ENCODE measurements around the gene HSPA2. TPM values are rescaled to one million over a fixed set of nuclear protein-coding genes. Genes with fewer than 3 reads are reported as not detected.

The HSPA2 gene
- total RNA-seq (1 to 10 TPM; 1.5 to 1.9 TPM), total RNA-seq (0.31 to 17.3 (median 2.7) reads per million in 172 experiments)
- 0.35 TPM for polyA plus RNA-seq (2013, experiment 1 of 2)
- 3.0 TPM for polyA plus RNA-seq (2013, experiment 2 of 2)

- ATAC-seq (ENCODE audit: poor library complexity) (peak; percentile 84), DNase-seq (peak; percentile 85 to 98 (median 92))
- POLR2A ChIA-PET: interaction anchor here (0.5 to 5.3 kb wide), 15 partner anchors 9 to 898 kb away, joined by 3 to 67 read pairs (median 3); partner anchors contain the start of genes CHURC1, MTHFD1, PPP1R36 and ZBTB1
- H3K36me3 ChIP-seq (ENCODE audit: insufficient read depth, low read length): no peaks in the 10 kb centered on the region
- H3K27me3 ChIP-seq (ENCODE audit: control insufficient read depth in 1 of 2, insufficient read depth in 2 of 2, low read length in 2 of 2): no peaks in the 10 kb centered on the region
- peaks cover 41% of the 10 kb centered on the region for H3K4me1 ChIP-seq (ENCODE audit: insufficient read depth, low read length)
- intact Hi-C loops (cut with DNase I, micrococcal nuclease): loop anchor here (1.0 to 10.0 kb wide), 5 partner anchors 38 to 996 kb away; partner anchors contain the start of genes CHURC1 (in 1 of the 2), PPP2R5E (in 1 of the 2) and ZBTB25 (in 1 of the 2)
- Mint-ChIP-seq H3K4me3 (peak within 1 kb of the TSS; percentile 98), H3K36me3 (ENCODE audit: low read depth) (peaks cover 6% of the 10 kb centered on the region), H3K27ac (peak within 1 kb of the TSS; percentile 78), H3K9me3 (no peaks in the 10 kb centered on the region), H3K4me1 (ENCODE audit: low read depth) (peaks cover 43% of the 10 kb centered on the region), H3K27me3 (peaks cover 6% of the 10 kb centered on the region)
- H3K27ac ChIP-seq (ENCODE audit: low read depth in 1 of 2, low read length in 2 of 2): no peak within 1 kb of the TSS
- peak; percentile 72 for TF ChIP-seq CTCF (IDR thresholded peaks at IDR 0.05)
- CTCF ChIA-PET: interaction anchor here (0.6 to 1.6 kb wide), 14 partner anchors 9 to 386 kb away, joined by 3 to 11 read pairs (median 4); partner anchors contain the start of gene ZBTB1
- peak within 1 kb of the TSS; percentile 86 for H3K4me3 ChIP-seq (ENCODE audit: low read length)
- peaks cover 0 to 26% of the 10 kb centered on the region in 2 experiments for H3K9me3 ChIP-seq (ENCODE audit: control insufficient read depth in 1 of 2, insufficient read depth in 1 of 2, low read length in 2 of 2)
These were observed at the start of gene HSPA2 for GRCh38 chr14:64540208-64541202. TSS of gene HSPA2 (plus strand) at chr14:64540741. CDS start at chr14:64540850, 109 bp downstream.

- intact Hi-C loops (cut with DNase I, micrococcal nuclease): no loop called here
- H3K27ac Mint-ChIP-seq: peak overlapping the region; percentile 22
- CTCF ChIA-PET: interaction anchor here (0.6 to 7.6 kb wide), 3 partner anchors 19 to 62 kb away, joined by 3 to 55 read pairs (median 5); no protein-coding TSS in a partner anchor
- peaks cover 66% of the 10 kb centered on the region for H3K4me1 Mint-ChIP-seq (ENCODE audit: low read depth)
- H3K4me1 ChIP-seq (ENCODE audit: insufficient read depth, low read length): peaks cover 23% of the 10 kb centered on the region
- no peaks in the 10 kb centered on the region for H3K9me3 Mint-ChIP-seq
- no peaks in the 10 kb centered on the region for H3K27me3 Mint-ChIP-seq
- no peak overlapping the region for H3K27ac ChIP-seq (ENCODE audit: low read depth in 1 of 2, low read length in 2 of 2)
- TF ChIP-seq CTCF (IDR thresholded peaks at IDR 0.05): no peak
- peaks cover 63% of the 10 kb centered on the region for H3K36me3 ChIP-seq (ENCODE audit: insufficient read depth, low read length)
- peak overlapping the region; percentile 38 for H3K4me3 Mint-ChIP-seq
- no peak for DNase-seq
- no peak for ATAC-seq (ENCODE audit: poor library complexity)
- POLR2A ChIA-PET: interaction anchor here (0.7 to 10.2 kb wide), 3 partner anchors 12 to 27 kb away, joined by 3 to 112 read pairs (median 5); partner anchors contain the start of genes ZBTB1 and ZBTB25
- no peaks in the 10 kb centered on the region for H3K27me3 ChIP-seq (ENCODE audit: control insufficient read depth in 1 of 2, insufficient read depth in 2 of 2, low read length in 2 of 2)
- H3K4me3 ChIP-seq (ENCODE audit: low read length): no peak overlapping the region
- no peaks in the 10 kb centered on the region for H3K9me3 ChIP-seq (ENCODE audit: control insufficient read depth in 1 of 2, insufficient read depth in 1 of 2, low read length in 2 of 2)
- peaks cover 85% of the 10 kb centered on the region for H3K36me3 Mint-ChIP-seq (ENCODE audit: low read depth)
These were observed 48.9 kb upstream of the HSPA2 start for GRCh38 chr14:64491637-64492036.

GRCh38 chr14:64493455-64493854 lies 47.1 kb upstream of the HSPA2 start:
- H3K4me1 ChIP-seq (ENCODE audit: insufficient read depth, low read length): peaks cover 27% of the 10 kb centered on the region
- Mint-ChIP-seq H3K4me3 (peak overlapping the region; percentile 2), H3K27ac (peak overlapping the region; percentile 55), H3K36me3 (ENCODE audit: low read depth) (peaks cover 82% of the 10 kb centered on the region), H3K9me3 (no peaks in the 10 kb centered on the region), H3K27me3 (no peaks in the 10 kb centered on the region), H3K4me1 (ENCODE audit: low read depth) (peaks cover 67% of the 10 kb centered on the region)
- POLR2A ChIA-PET: interaction anchor here (0.9 to 1.6 kb wide), 4 partner anchors 8 to 11 kb away, joined by 3 to 4 read pairs (median 4); partner anchors contain the start of gene ZBTB1
- intact Hi-C loops (cut with DNase I, micrococcal nuclease): no loop called here
- H3K27me3 ChIP-seq (ENCODE audit: control insufficient read depth in 1 of 2, insufficient read depth in 2 of 2, low read length in 2 of 2): no peaks in the 10 kb centered on the region
- no peak overlapping the region for H3K27ac ChIP-seq (ENCODE audit: low read depth in 1 of 2, low read length in 2 of 2)
- ATAC-seq (ENCODE audit: poor library complexity): no peak
- H3K4me3 ChIP-seq (ENCODE audit: low read length): no peak overlapping the region
- CTCF ChIA-PET: interaction anchor here (0.6 to 7.6 kb wide), 4 partner anchors 14 to 398 kb away, joined by 3 to 55 read pairs (median 4); no protein-coding TSS in a partner anchor
- TF ChIP-seq CTCF (IDR thresholded peaks at IDR 0.05): no peak
- H3K9me3 ChIP-seq (ENCODE audit: control insufficient read depth in 1 of 2, insufficient read depth in 1 of 2, low read length in 2 of 2): no peaks in the 10 kb centered on the region
- DNase-seq: no peak
- peaks cover 57% of the 10 kb centered on the region for H3K36me3 ChIP-seq (ENCODE audit: insufficient read depth, low read length)
